Natural killer cell (primary cell): ENCODE measurements around the gene DISC1. TPM values are rescaled to one million over a fixed set of nuclear protein-coding genes. Genes with fewer than 3 reads are reported as not detected.

Experiments
- ATAC-seq, 3 donors: fragments of 150-1000 bp in 2 of 3; fragments of 200-7000 bp in 1 of 3; cut with Tn5 transposase; 1 replicate in 1 of 3; 2 replicates in 2 of 3; pipeline ENCODE4 v1.10.0; 2021; ENCODE audit warnings: mild to moderate bottlenecking in 2 of 3, moderate library complexity in 2 of 3
- DNase-seq, 2 donors: peaks; one replicate each; pipeline versions ENCODE4 v3.0.0 to v3.0.0-alpha.2; 2013 to 2021; ENCODE audit warnings: mixed read lengths in 1 of 2
- H3K27ac ChIP-seq: one replicate; pipeline ENCODE4 v1.5.1; 2013; ENCODE audit warnings: mild to moderate bottlenecking, low read length
- H3K27me3 ChIP-seq: one replicate; pipeline ENCODE4 v1.6.1; 2013; ENCODE audit warnings: low read length; ENCODE audit not compliant: control insufficient read depth, insufficient read depth
- H3K36me3 ChIP-seq: one replicate; pipeline ENCODE4 v1.6.1; 2013; ENCODE audit warnings: low read length; ENCODE audit not compliant: control insufficient read depth, insufficient read depth
- H3K4me1 ChIP-seq: one replicate; pipeline ENCODE4 v1.6.1; 2013; ENCODE audit warnings: low read length; ENCODE audit not compliant: control insufficient read depth, insufficient read depth
- H3K4me3 ChIP-seq: one replicate; pipeline ENCODE4 v1.5.1; 2013; ENCODE audit warnings: low read length
- H3K9me3 ChIP-seq: one replicate; pipeline ENCODE4 v1.6.1; 2013; ENCODE audit warnings: low read length; ENCODE audit not compliant: control insufficient read depth, insufficient read depth
- H3K27ac Mint-ChIP-seq, 2 donors: one replicate each; pipeline ENCODE4 v1.8.0; 2022; ENCODE audit warnings: mild to moderate bottlenecking in 2 of 2, mixed read lengths in 2 of 2, moderate library complexity in 1 of 2
- H3K27me3 Mint-ChIP-seq, 2 donors: one replicate each; pipeline ENCODE4 v1.8.0; 2022; ENCODE audit warnings: low read depth in 2 of 2, mixed read lengths in 2 of 2
- H3K36me3 Mint-ChIP-seq: one replicate; pipeline ENCODE4 v1.8.0; 2022; ENCODE audit warnings: mixed read lengths
- H3K4me1 Mint-ChIP-seq, 2 donors: one replicate each; pipeline ENCODE4 v1.8.0; 2022; ENCODE audit warnings: mixed read lengths in 2 of 2
- H3K4me3 Mint-ChIP-seq: one replicate; pipeline ENCODE4 v1.8.0; 2022; ENCODE audit warnings: mild to moderate bottlenecking, moderate library complexity, mixed read lengths
- H3K9me3 Mint-ChIP-seq, 2 donors: one replicate each; pipeline ENCODE4 v1.8.0; 2022; ENCODE audit warnings: mixed read lengths in 2 of 2
- WGBS: methylation state at CpG from one replicate; pipeline ENCODE4 v1.1.7; 2013; ENCODE audit warnings: missing lambda C conversion rate; ENCODE audit not compliant: insufficient coverage; 5-methylcytosine and 5-hydroxymethylcytosine counted together
- intact Hi-C: fragments of 100-400 bp; cut with micrococcal nuclease; formaldehyde crosslinking; loops from one replicate; pipeline ENCODE4 v1.14.2; 2022
- total RNA-seq, 4 donors: library from RNA; stranded (reverse); fragments of 120-200 nt in 1 of 4; gene quantifications; one replicate each; pipeline versions ENCODE4 v1.2.3 to v1.2.4, GENCODE V29; 2013 to 2022
- TF ChIP-seq, protein P1 (sequence below): fragments of 200-600 bp; IDR thresholded peaks from one replicate; pipeline ENCODE4 v1.8.0; 2022; ENCODE audit warnings: antibody characterized with exemption

Gene DISC1
- total RNA-seq, 3 donors from 2014 or later (not counting 1 experiment from before 2014, with no cell fraction given): 5.9 to 10.7 (median 9.7) TPM

DNA sequence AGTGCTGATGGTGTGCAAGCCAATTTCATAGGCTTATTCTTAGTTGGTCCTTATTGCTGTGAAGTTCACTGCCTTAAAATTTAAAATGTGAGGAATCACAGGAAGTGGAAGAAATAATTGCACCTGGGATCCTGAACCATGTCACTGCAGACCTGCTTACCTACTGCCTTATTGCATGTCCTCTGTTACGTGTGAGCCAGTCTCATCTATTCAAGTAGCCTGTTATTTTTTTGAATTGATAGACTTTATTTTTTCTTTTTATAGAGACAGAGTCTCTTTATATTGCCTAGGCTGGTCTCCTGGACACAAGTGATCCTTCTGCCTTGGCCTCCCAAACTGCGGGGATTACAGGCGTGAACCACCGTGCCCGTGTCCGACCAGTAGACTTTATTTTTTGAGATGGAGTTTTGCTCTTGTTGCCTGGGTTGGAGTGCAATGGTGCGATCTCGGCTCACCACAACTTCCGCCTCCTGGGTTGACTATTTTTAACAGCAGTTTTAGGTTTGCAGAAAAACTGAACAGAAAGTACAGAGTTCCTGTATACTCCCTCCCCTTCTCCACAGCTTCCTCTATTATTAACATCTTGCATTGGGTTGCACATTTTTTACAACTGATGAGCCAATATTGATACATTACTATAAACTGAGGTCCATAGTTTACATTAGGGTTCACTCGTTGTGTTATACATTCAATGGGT is 14.0 kb upstream of the DISC1 start:
- TF ChIP-seq, protein P1, sequence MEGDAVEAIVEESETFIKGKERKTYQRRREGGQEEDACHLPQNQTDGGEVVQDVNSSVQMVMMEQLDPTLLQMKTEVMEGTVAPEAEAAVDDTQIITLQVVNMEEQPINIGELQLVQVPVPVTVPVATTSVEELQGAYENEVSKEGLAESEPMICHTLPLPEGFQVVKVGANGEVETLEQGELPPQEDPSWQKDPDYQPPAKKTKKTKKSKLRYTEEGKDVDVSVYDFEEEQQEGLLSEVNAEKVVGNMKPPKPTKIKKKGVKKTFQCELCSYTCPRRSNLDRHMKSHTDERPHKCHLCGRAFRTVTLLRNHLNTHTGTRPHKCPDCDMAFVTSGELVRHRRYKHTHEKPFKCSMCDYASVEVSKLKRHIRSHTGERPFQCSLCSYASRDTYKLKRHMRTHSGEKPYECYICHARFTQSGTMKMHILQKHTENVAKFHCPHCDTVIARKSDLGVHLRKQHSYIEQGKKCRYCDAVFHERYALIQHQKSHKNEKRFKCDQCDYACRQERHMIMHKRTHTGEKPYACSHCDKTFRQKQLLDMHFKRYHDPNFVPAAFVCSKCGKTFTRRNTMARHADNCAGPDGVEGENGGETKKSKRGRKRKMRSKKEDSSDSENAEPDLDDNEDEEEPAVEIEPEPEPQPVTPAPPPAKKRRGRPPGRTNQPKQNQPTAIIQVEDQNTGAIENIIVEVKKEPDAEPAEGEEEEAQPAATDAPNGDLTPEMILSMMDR: no peak
- Histone ChIP-seq H3K4me1 (peaks cover 44% of the 10 kb centered on the region), H3K27ac (peak overlapping the region; percentile 46), H3K4me3 (no peak overlapping the region), H3K36me3 (no peaks in the 10 kb centered on the region), H3K27me3 (no peaks in the 10 kb centered on the region), H3K9me3 (no peaks in the 10 kb centered on the region)
- Mint-ChIP-seq H3K9me3 (no peaks in the 10 kb centered on the region), H3K4me3 (peak overlapping the region; percentile 90), H3K36me3 (no peaks in the 10 kb centered on the region), H3K27me3 (peaks cover 6 to 8% of the 10 kb centered on the region in 2 donors), H3K27ac (peak overlapping the region; percentile 74 to 89), H3K4me1 (peaks cover 48 to 53% of the 10 kb centered on the region in 2 donors)
- ATAC-seq: peak; percentile 84 to 95 (median 92)
- intact Hi-C loops: no loop called here
- 4% methylated on average over 10 of the region's 10 CpGs for WGBS
- peak; percentile 51 to 71 for DNase-seq

DNA sequence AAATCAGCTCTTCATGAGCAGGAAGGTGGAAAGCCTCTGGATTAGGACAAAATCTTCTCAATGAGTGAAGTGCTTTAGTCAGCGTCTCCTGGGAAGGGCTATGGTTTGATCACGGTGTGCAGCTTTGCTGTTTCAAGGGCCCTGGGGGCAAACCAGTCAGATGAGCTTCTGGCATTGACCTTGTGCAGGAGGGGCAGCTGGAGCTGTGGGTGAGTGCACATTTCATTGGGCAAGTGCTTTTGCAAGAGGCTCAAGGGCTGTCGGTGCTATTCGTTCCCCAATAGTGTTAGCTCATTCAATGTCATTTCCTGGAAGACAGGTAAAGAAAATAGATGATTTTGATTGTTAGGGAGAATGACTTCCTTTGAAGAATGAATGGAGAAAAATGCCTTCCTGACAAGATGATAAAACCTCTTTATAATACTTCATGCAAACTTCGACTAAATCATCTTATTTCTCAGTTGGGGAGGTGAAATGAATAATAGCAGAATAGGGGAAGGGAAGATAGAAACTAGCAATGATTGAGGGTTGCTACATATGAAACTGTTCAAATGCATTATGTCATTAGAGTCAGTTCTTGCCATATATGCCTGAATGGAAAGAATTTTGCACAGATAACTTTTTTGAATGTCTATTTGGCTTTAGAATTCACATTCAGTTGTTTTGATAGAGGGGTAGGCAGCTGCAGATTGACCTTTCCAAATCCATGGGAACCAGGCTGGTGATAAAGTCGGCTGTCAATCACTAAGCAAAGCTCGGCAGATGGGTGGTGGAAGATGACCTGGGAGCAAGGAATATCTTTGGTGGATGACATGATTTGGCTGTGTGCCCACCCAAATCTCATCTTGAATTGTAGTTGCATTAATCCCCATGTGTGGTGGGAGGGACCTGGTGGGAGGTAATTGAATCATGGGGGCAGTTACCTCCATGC is 12.9 kb upstream of the DISC1 start:
- Mint-ChIP-seq H3K4me3 (peak overlapping the region; percentile 90), H3K4me1 (peaks cover 48 to 52% of the 10 kb centered on the region in 2 donors), H3K36me3 (no peaks in the 10 kb centered on the region), H3K27ac (peak overlapping the region; percentile 74 to 89), H3K9me3 (no peaks in the 10 kb centered on the region), H3K27me3 (peaks cover 16 to 17% of the 10 kb centered on the region in 2 donors)
- DNase-seq: peak in 1 of 2 donors; percentile 9
- Histone ChIP-seq H3K27ac (no peak overlapping the region), H3K4me3 (no peak overlapping the region), H3K36me3 (no peaks in the 10 kb centered on the region), H3K27me3 (no peaks in the 10 kb centered on the region), H3K4me1 (peaks cover 44% of the 10 kb centered on the region), H3K9me3 (no peaks in the 10 kb centered on the region)
- no peak for ATAC-seq
- TF ChIP-seq, protein P1: no peak
- 45% methylated on average over 6 of the region's 7 CpGs for WGBS
- intact Hi-C loops: no loop called here

DNA sequence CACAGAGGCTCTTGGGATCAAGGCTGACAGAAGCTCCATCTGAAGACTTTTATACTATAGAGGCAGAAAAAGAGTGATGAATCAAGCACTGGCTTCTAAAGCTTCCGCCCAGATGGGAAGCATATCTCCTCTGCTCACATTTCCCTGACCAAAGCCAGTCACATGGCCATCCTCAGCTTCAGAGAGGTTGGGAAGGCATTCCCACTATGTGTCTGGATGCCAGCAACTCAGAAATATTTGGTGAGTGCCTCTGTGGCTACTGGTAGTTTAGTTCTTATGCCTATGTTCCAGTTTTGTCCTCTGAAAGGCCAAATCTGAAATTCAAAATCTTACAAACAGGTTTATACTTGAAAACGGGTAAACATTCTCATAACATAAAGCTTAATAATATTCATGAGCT is 9.9 kb upstream of the DISC1 start:
- peaks cover 22 to 38% of the 10 kb centered on the region in 2 donors for H3K27me3 Mint-ChIP-seq
- Histone ChIP-seq H3K36me3 (no peaks in the 10 kb centered on the region), H3K27me3 (no peaks in the 10 kb centered on the region), H3K9me3 (no peaks in the 10 kb centered on the region), H3K27ac (no peak overlapping the region), H3K4me3 (no peak overlapping the region), H3K4me1 (peaks cover 35% of the 10 kb centered on the region)
- no peak for DNase-seq
- TF ChIP-seq, protein P1: no peak
- intact Hi-C loops: no loop called here
- H3K4me3 Mint-ChIP-seq: no peak overlapping the region
- H3K4me1 Mint-ChIP-seq: peaks cover 34 to 38% of the 10 kb centered on the region in 2 donors
- WGBS: 78% methylated on average over 2 of the region's 2 CpGs
- no peaks in the 10 kb centered on the region for H3K9me3 Mint-ChIP-seq
- no peak overlapping the region for H3K27ac Mint-ChIP-seq
- H3K36me3 Mint-ChIP-seq: no peaks in the 10 kb centered on the region
- ATAC-seq: no peak
